Heart right ventricle (tissue), 12 donors: ENCODE data around the gene TECPR1. TPM values are rescaled to one million over a fixed set of nuclear protein-coding genes. Genes with fewer than 3 reads are reported as not detected.

Source experiments
- polyA plus RNA-seq, 2 donors: library from polyadenylated mRNA; stranded (reverse); fragments of 200-250 nt; gene quantifications; one replicate each; pipeline ENCODE4 v1.2.3, GENCODE V29; 2013
- total RNA-seq, 10 donors: library from RNA; stranded (reverse); fragmentation: NEBNext Ultra II Directional in 3 of 10; extraction: Animal tissue kit (Norgen Biotek cat#: 25700) in 3 of 10; gene quantifications; one replicate each; pipeline versions ENCODE4 v1.2.1 to v1.2.4, GENCODE V29; 2021 to 2023
- donor health status: ischemic (EF 13 %, LVEDD 7.1; RV severe dilation, severe dysfunction).
- donor health status: healthy with polysubstance abuse.
- donor health status: DM: no; HTN: yes; CAD: no.
- donor health status: DM: no; HTN: no; CAD: no.
- donor health status: ischemic (EF 25% LVEDD 6.9; RV normal size, moderate dysfunction).
- donor health status: ischemic (EF 25% LVEDD 5.7; RV mildly dilated, moderate dysfunction).
- donor health status: healthy.
- donor health status: nonischemic (EF 11% LVEDD 7.7; RV severe dilation, severe dysfunction).
- donor health status: DM: yes; HTN: yes; CAD: no.
- donor health status: PGD.
- donor health status: ischemic (EF 29% LVEDD 5.4; RV normal size, mild dysfunction).
- donor health status: nonischemic (EF 23%, LVEDD 6.1; RV moderate dilation, normal function).

TECPR1 gene
- total and polyA plus RNA-seq, 12 donors = 12.8 to 23.8 (median 15.4) TPM

Other genes starting within 250 kb of the TECPR1 start
- 10 to 100 TPM; 15.9 to 50.2 (median 33.6) TPM for gene LMTK2, start 145.4 kb downstream of the TECPR1 start, total RNA-seq
- gene LMTK2, start 145.4 kb downstream of the TECPR1 start, polyA plus RNA-seq = 1 to 10 TPM; 2.9 to 5.0 TPM
- not detected for gene BHLHA15, start 40.8 kb downstream of the TECPR1 start, total RNA-seq
- under 1 TPM in 1 of 2 donors, not detected in 1; 0.06 TPM for gene BHLHA15, start 40.8 kb downstream of the TECPR1 start, polyA plus RNA-seq
- gene BRI3, start 29.5 kb upstream of the TECPR1 start, total RNA-seq = 100 to 1,000 TPM; 174 to 267 (median 218) TPM
- gene BRI3, start 29.5 kb upstream of the TECPR1 start, polyA plus RNA-seq = 100 to 1,000 TPM; 135 to 206 TPM
- 1 to 10 TPM in 6 of 10 donors, under 1 TPM in 4; 0.53 to 5.2 (median 1.4) TPM for gene BAIAP2L1, start 148.9 kb upstream of the TECPR1 start, total RNA-seq
- gene BAIAP2L1, start 148.9 kb upstream of the TECPR1 start, polyA plus RNA-seq = 1 to 10 TPM; 2.2 to 5.8 TPM